NCI-H510A (cell line): ENCODE results near the gene RYR1.
"Not testable (repeated sequence)": the region's sequence is repeated elsewhere in the genome, so short reads cannot be mapped to it uniquely, and the experiment has no call there.

Experiments
- DNase-seq: peaks from one replicate; lab custom pipeline; 2025; lab: John Stamatoyannopoulos, UW

Gene RYR1

DNA sequence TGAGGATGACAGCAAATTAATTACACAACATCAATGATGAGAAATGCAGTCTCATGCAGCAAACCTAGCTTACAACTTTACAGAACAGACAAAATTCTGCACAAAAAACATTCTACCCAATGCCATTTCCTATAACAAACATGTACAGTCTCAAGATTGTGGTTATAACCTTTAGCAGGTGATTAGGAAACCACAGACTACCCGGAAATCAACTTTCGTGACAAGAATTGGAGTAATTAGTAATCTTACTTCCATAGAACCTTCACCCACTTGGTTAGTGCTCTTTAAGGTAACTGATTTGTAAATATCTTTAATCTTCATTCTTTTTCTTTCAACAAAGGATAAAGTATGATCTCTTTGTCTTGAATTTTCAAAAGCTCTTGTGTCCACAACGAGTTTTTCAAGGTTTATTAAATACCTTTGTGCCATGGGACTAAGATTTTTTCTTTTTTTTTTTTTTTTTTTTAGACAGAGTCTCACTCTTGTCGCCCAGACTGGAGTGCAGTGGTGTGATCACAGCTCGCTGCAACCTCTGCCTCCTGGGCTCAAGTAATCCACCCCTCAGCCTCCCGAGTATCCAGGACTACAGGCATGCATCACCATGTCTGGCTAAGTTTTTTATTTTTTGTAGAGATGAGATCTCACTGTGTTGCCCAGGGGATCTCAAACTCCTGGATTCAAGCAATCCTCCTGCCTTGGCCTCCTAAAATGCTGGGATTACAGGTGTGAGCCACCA, 105.5 kb downstream of the RYR1 start:
- DNase-seq, result no peak

DNA sequence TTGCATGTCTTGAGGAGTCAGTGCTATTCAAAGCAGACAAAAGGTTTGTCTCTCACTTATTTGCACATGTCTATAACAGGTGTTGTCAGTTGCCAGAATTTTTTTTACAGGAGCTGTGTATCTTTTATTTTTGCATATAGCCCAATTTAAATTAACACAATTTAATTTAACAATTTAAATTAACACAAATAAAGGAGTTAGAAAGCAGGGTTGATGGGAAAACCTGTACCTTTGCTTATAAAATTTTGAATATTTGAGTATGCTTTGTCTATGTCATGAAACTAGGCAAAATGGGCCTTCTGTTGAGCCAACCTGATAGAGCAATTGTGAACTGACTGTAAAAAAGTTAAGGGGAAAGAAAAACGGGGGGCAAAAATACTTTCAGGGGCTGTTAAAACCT, 106.3 kb downstream of the RYR1 start:
- DNase-seq, result no peak

DNA sequence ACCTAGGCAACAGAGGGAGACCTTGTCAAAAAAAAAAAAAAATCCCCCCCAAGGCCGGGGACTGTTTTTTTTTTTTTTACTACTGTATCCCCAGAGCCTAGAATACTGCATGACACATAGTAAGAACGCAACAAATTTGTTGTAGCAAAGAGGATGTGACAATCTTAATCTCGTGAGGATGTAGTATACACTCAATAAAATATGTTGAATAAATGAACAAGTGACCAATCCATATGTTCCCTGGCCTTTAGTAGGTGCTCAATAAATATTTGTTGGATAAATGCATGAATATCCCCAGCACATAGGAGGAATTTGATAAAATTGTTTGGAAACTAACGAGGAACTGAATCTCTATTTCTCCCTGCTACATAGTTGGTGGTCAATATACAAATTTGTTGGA, 108.5 kb downstream of the RYR1 start:
- DNase-seq, result no peak

- DNase-seq, result no peak
Observed at GRCh38 chr19:38543286-38543806, 109.9 kb downstream of the RYR1 start.

GRCh38 chr19:38543807-38544568, 110.5 kb downstream of the RYR1 start:
- DNase-seq, result no peak

DNA sequence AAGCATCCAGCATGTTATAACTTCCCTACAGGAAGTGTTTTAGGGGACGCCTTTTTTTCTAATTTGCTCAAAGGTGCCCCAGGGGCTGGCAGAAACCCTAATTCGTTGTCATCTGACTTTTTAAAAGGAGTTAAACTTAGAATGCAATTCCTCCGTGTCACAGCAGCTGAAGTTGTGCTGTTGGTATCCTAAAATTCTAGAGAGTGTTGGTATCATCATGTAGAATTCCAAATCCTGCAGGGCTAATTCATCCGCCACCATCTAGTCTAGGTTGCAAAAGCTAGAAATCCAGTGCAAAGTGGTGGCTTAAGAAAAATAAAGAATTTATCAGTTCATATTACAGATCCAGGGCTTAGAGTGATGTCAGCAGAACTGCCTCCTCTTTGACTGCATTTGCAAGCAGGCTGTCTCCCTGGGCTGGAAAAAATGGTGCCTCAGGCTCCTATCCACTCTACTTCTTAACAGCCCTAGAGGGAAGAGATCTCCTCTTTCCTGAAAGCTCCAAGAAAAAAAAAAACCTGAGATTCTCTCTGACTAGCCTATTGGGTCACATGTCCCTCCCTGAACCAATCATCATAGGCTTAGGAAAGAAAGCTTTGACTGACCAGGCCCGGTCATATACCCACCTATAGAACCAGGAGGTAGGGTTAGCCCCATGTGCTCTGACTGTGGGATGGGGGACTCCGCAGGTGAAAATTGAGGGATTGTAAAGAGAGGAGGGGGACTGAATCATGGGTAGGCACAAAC, 111.3 kb downstream of the RYR1 start:
- DNase-seq, result no peak

DNA sequence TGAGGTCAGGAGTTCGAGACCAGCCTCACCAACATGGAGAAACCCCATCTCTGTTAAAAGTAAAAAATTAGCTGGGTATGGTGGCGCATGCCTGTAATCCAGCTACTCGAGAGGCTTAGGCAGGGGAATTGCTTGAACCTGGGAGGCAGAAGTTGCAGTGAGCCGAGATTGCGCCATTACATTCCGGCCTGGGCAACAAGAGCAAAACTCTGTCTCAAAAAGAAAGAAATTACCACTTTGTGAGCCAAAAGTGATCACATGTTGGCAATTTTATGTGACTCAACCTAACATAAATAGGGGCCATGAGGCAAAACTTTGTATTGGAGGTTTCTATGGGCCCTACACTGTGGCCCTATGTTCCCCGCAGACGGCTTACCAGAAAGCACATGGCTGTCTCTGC, 112.1 kb downstream of the RYR1 start:
- no peak for DNase-seq

- no peak for DNase-seq
Observed at GRCh38 chr19:38547421-38547820, 113.9 kb downstream of the RYR1 start.

- DNase-seq, result no peak
Observed at GRCh38 chr19:38549061-38549460, 115.6 kb downstream of the RYR1 start.

DNA sequence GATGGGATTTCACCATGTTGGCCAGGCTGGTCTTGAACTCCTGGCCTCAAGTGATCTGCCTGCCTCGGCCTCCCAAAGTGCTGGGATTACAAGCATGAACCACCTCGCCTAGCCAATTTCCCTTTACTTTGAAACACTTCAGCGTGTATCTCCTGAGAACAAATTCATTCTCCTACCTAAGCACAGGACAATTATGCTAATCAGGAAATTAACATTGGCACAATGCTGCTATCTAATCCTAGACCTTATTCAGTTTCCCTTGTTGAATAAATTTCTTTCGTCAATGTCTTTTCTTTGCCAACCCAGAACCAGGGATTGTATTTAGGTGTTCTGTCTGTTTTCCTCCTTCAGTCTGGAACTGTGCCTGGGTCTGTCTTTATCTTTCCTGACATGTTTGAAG, 116.5 kb downstream of the RYR1 start:
- no peak for DNase-seq

- DNase-seq, result no peak
Observed at GRCh38 chr19:38550376-38550775, 116.9 kb downstream of the RYR1 start.

GRCh38 chr19:38551450-38551813, 117.9 kb downstream of the RYR1 start:
- no peak for DNase-seq

DNA sequence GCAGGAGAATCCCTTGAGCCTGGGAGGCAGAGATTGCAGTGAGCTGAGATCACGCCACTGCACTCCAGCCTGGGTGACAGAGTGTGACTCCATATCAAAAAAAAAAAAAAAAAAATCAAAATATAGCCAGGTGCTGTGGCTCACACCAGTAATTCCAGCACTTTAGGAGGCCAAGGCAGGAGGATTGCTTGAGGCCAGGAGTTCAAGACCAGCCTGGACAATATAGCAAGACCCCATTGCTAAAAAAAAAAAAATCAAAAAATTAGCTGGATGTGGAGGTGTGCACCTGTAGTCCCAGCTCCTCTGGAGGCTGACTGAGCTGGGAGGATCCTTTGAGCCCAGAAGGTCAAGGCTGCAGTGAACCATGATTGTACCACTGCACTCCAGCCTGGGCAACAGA, 119.7 kb downstream of the RYR1 start:
- DNase-seq, result not testable (repeated sequence)

GRCh38 chr19:38554676-38555141, 121.2 kb downstream of the RYR1 start:
- DNase-seq, result no peak

DNA sequence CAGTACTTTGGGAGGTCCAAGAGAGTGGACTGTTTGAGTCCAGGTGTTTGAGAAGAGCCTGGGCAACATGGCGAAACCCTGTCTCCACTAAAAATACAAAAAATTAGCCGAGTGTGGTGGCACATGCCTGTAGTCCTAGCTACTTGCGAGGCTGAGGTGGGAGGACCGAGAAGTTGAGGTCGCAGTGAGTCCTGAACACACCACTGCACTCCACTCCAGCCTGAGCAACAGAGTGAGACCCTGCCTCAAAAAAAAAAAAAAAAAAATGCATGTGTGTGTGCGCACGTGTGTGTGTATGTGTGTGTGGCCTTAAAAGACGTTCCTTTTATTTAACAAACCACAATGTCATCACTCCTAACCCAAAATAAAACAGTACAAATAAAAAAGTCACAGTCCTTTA, 121.7 kb downstream of the RYR1 start:
- DNase-seq, result no peak

GRCh38 chr19:38556521-38557174, 123.2 kb downstream of the RYR1 start:
- no peak for DNase-seq

GRCh38 chr19:38557205-38557799, 123.8 kb downstream of the RYR1 start:
- no peak for DNase-seq

DNA sequence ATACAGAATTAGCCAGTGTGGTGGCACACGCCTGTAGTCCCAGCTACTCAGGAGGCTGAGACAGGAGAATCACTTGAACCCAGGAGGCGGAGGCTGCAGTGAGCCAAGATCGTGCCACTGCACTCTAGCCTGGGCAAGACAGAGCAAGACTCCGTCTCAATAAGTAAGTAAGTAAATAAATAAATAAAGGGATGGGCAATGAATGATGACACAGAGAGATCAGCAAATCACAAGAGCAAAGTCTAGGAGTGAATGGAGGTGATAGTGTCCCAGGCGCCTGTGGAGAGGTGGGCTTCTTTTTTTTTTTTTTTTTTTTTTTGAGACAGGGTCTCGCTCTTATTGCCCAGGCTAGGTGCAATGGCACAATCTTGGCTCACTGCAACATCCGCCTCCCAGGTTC, 125.4 kb downstream of the RYR1 start:
- not testable (repeated sequence) for DNase-seq

DNA sequence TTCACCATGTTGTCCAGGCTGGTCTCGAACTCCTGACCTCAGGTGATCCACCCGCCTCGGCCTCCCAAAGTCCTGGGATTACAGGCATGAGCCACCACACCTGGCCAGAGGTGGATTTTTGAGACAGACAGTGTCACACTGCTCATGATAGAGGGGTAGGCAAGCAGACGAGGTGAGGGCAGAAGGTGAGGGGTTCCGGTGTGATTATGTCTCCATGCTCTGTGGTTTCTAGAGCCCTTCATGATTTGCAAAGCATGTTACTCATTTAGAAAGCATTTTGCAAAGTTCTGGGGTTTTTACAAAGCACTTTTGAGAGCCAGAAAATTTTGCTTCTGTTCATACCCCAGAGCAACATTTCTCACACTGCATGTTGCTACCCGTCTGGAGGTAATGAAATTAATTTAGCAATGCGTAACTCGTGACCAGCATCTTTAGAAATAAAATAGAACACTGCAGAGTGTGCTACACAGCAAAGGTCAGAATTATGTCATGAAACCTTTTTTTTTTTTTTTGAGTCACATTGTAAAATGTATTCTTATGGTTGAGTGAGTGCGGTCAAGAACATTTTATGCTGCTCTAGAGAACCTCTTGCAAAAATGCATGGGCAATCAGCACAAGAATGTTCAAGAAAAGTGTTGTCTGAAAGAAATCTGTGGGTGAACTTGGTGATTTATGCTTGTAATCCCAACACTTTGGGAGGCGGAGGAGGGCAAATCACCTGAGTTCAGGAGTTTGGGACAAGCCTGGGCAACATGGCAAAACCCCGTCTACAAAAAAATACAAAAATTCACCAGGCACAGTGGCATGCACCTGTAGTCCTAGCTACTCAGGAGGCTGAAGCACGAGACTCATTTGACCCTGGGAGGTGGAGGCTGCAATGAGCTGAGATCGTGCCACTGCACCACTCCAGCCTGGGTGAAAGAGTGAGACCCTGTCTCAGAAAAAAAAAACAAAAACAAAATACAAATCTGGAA, 126.2 kb downstream of the RYR1 start:
- DNase-seq, result no peak

- no peak for DNase-seq
Observed at GRCh38 chr19:38561053-38561606, 127.6 kb downstream of the RYR1 start.
